Fibroblast of lung (primary cell): ENCODE measurements around the gene SH3RF1. TPM values are rescaled to one million over a fixed set of nuclear protein-coding genes. Genes with fewer than 3 reads are reported as not detected.

Experiments used
- DNase-seq, 2 donors: peaks; one replicate each; pipeline versions ENCODE4 v3.0.0 to v3.0.0-alpha.2; 2010; ENCODE audit warnings: low read depth in 2 of 2
- H2AFZ ChIP-seq: 2 replicates; pipeline ENCODE4 v1.5.1; 2012; ENCODE audit warnings: low read length, control low read depth, inconsistent platforms
- H3K27ac ChIP-seq: 2 replicates; pipeline ENCODE4 v1.5.1; 2011; ENCODE audit warnings: low read length, control low read depth; ENCODE audit not compliant: insufficient read depth
- H3K27me3 ChIP-seq: 2 replicates; pipeline ENCODE4 v1.5.1; 2011; ENCODE audit warnings: mild to moderate bottlenecking, low read length; ENCODE audit not compliant: control insufficient read depth, insufficient read depth
- H3K36me3 ChIP-seq: 2 replicates; pipeline ENCODE4 v1.5.1; 2011; ENCODE audit warnings: low read length; ENCODE audit not compliant: control insufficient read depth, insufficient read depth
- H3K4me1 ChIP-seq: 2 replicates; pipeline ENCODE4 v1.5.1; 2011; ENCODE audit warnings: low read length; ENCODE audit not compliant: control insufficient read depth, insufficient read depth; ENCODE audit errors: extremely low read depth
- H3K4me2 ChIP-seq: 2 replicates; pipeline ENCODE4 v1.5.1; 2011; ENCODE audit warnings: low read length, control low read depth; ENCODE audit not compliant: insufficient read depth; ENCODE audit errors: extremely low read depth
- H3K4me3 ChIP-seq, 4 experiments: fragments of 200-600 bp in 1 of 4; sonication (generic) in 1 of 4; replicated peaks in 1 of 4; 2 replicates each; pipeline ENCODE4 v1.5.1; 2011 to 2016; ENCODE audit warnings: low read length in 4 of 4, low read depth in 3 of 4, mild to moderate bottlenecking in 3 of 4, control low read depth in 2 of 4, inconsistent platforms in 1 of 4, mixed read lengths in 1 of 4; ENCODE audit not compliant: insufficient read depth in 1 of 4; ENCODE audit errors: control extremely low read depth in 1 of 4
- H3K79me2 ChIP-seq: 2 replicates; pipeline ENCODE4 v1.5.1; 2012; ENCODE audit warnings: mild to moderate bottlenecking, low read length, inconsistent platforms; ENCODE audit not compliant: control insufficient read depth, insufficient read depth
- H3K9ac ChIP-seq: 2 replicates; pipeline ENCODE4 v1.5.1; 2011; ENCODE audit warnings: mild to moderate bottlenecking, low read length, control low read depth; ENCODE audit not compliant: insufficient read depth
- H3K9me3 ChIP-seq: 2 replicates; pipeline ENCODE4 v1.5.1; 2012; ENCODE audit warnings: low read depth, low read length; ENCODE audit not compliant: control insufficient read depth, insufficient read depth
- H4K20me1 ChIP-seq: 2 replicates; pipeline ENCODE4 v1.5.1; 2011; ENCODE audit warnings: low read length; ENCODE audit not compliant: control insufficient read depth, insufficient read depth; ENCODE audit errors: extremely low read depth
- CTCF ChIP-seq, 2 donors: IDR thresholded peaks in 1 of 2; conservative IDR thresholded peaks in 1 of 2; 1 replicate in 1 of 2; 2 replicates in 1 of 2; pipeline ENCODE4 v1.5.1; 2011 to 2012; ENCODE audit warnings: low read length in 2 of 2, control low read depth in 1 of 2, inconsistent platforms in 1 of 2, low read depth in 1 of 2, mild to moderate bottlenecking in 1 of 2
- EZH2 ChIP-seq: IDR thresholded peaks from 2 replicates; pipeline ENCODE4 v1.5.1; 2012; ENCODE audit warnings: low read length, control low read depth, mild to moderate bottlenecking; ENCODE audit errors: missing control alignments
- polyA plus RNA-seq, 2 donors: library from polyadenylated mRNA; depleted of rRNA in 1 of 2; stranded (reverse) in 1 of 2; unstranded in 1 of 2; fragments of >200 nt; gene quantifications; 2 replicates each; pipeline ENCODE4 v1.2.1, GENCODE V29; 2011 to 2012; ENCODE audit warnings: missing spikeins in 1 of 2
- total RNA-seq: library from RNA; depleted of rRNA; stranded (reverse); fragments of >200 nt; gene quantifications from 2 replicates; pipeline ENCODE4 v1.2.1, GENCODE V29; 2014

The SH3RF1 gene
- total and polyA plus RNA-seq, 2 donors (not counting 1 experiment from before 2014, with no cell fraction given): 13.0 to 18.8 TPM

GRCh38 chr4:169142391-169142790 lies 128.4 kb downstream of the SH3RF1 start:
- H3K9ac ChIP-seq: no peak overlapping the region
- peak; percentile 36 to 41 for DNase-seq
- H3K9me3 ChIP-seq: no peaks in the 10 kb centered on the region
- H3K4me3 ChIP-seq: no peak overlapping the region
- no peaks in the 10 kb centered on the region for H3K36me3 ChIP-seq
- H3K4me2 ChIP-seq: no peak overlapping the region
- no peak overlapping the region for H2AFZ ChIP-seq
- H4K20me1 ChIP-seq: no peaks in the 10 kb centered on the region
- no peaks in the 10 kb centered on the region for H3K27me3 ChIP-seq
- H3K27ac ChIP-seq: no peak overlapping the region
- H3K4me1 ChIP-seq: peaks cover 3% of the 10 kb centered on the region
- no peaks in the 10 kb centered on the region for H3K79me2 ChIP-seq
- no peak for TF ChIP-seq CTCF (conservative IDR thresholded peaks at IDR 0.05 in 1 of 2, IDR thresholded peaks at IDR 0.05 in 1 of 2; ENCODE audit: low read depth in 1 of 2, low read length in 2 of 2)
- no peak for TF ChIP-seq EZH2

GRCh38 chr4:169139021-169139420 lies 131.7 kb downstream of the SH3RF1 start:
- Histone ChIP-seq H3K27me3 (no peaks in the 10 kb centered on the region), H4K20me1 (no peaks in the 10 kb centered on the region), H2AFZ (no peak overlapping the region), H3K9ac (no peak overlapping the region), H3K4me1 (no peaks in the 10 kb centered on the region), H3K36me3 (peaks cover 3% of the 10 kb centered on the region), H3K27ac (no peak overlapping the region), H3K79me2 (no peaks in the 10 kb centered on the region), H3K9me3 (no peaks in the 10 kb centered on the region), H3K4me3 (no peak overlapping the region), H3K4me2 (no peak overlapping the region)
- DNase-seq: no peak
- TF ChIP-seq CTCF (conservative IDR thresholded peaks at IDR 0.05 in 1 of 2, IDR thresholded peaks at IDR 0.05 in 1 of 2; ENCODE audit: low read depth in 1 of 2, low read length in 2 of 2) (no peak), EZH2 (no peak)

DNA sequence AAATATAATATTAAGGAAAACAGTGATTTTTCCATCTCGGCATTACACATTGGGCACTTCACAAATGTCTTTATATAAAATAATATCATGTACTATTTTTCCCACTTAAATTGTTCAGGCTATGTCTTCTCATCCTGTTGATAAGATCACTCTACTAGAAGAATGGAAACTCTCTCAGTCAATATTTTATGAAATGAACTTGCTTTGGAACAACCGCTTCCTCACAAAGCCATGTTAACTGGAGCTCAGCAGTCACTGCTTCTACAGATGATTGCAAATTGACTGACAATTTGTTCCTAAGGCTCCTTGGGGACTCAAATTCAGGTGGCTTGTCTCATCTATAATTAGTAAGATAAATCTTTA lies 133.2 kb downstream of the SH3RF1 start:
- Histone ChIP-seq H3K9ac (no peak overlapping the region), H2AFZ (no peak overlapping the region), H4K20me1 (no peaks in the 10 kb centered on the region), H3K27me3 (no peaks in the 10 kb centered on the region), H3K27ac (no peak overlapping the region), H3K4me3 (no peak overlapping the region), H3K9me3 (no peaks in the 10 kb centered on the region), H3K4me2 (no peak overlapping the region), H3K4me1 (no peaks in the 10 kb centered on the region), H3K79me2 (no peaks in the 10 kb centered on the region), H3K36me3 (peaks cover 3% of the 10 kb centered on the region)
- no peak for DNase-seq
- TF ChIP-seq EZH2 (no peak), CTCF (conservative IDR thresholded peaks at IDR 0.05 in 1 of 2, IDR thresholded peaks at IDR 0.05 in 1 of 2; ENCODE audit: low read depth in 1 of 2, low read length in 2 of 2) (no peak)
